Progenitor cell of endocrine pancreas (in vitro differentiated cells): ENCODE measurements around the gene TDG. TPM values are rescaled to one million over a fixed set of nuclear protein-coding genes. Genes with fewer than 3 reads are reported as not detected.

Source experiments
- DNase-seq: peaks from one replicate; pipeline ENCODE4 v3.0.0; 2021; ENCODE audit warnings: low spot score; ENCODE audit not compliant: unreplicated experiment
- H3K27ac Mint-ChIP-seq: 2 replicates; pipeline ENCODE4 v1.8.0; 2021; ENCODE audit warnings: mild to moderate bottlenecking, moderate library complexity, mixed read lengths
- H3K27me3 Mint-ChIP-seq: 2 replicates; pipeline ENCODE4 v1.8.0; 2021; ENCODE audit warnings: mixed read lengths
- H3K36me3 Mint-ChIP-seq: 2 replicates; pipeline ENCODE4 v1.8.0; 2022; ENCODE audit warnings: mixed read lengths; ENCODE audit not compliant: insufficient read depth
- H3K4me1 Mint-ChIP-seq: 2 replicates; pipeline ENCODE4 v1.8.0; 2021; ENCODE audit warnings: low read depth, mixed read lengths
- H3K4me3 Mint-ChIP-seq: 2 replicates; pipeline ENCODE4 v1.8.0; 2021; ENCODE audit warnings: low read depth, mild to moderate bottlenecking, moderate library complexity, mixed read lengths
- H3K9me3 Mint-ChIP-seq: 2 replicates; pipeline ENCODE4 v1.8.0; 2021; ENCODE audit warnings: low read depth, mixed read lengths
- CTCF ChIP-seq: fragments of 200-600 bp; sonication (generic); IDR thresholded peaks from one replicate; pipeline ENCODE4 v1.5.0; 2021; ENCODE audit warnings: antibody characterized with exemption, mild to moderate bottlenecking; ENCODE audit not compliant: unreplicated experiment
- total RNA-seq: library from RNA; stranded (reverse); gene quantifications from 2 replicates; pipeline ENCODE4 v1.2.1, GENCODE V29; 2021

Gene TDG
- total RNA-seq, 1 donor from 2014 or later, result 52.9 TPM

- Mint-ChIP-seq H3K9me3 (no peaks in the 10 kb centered on the region), H3K4me3 (peak overlapping the region; percentile 79), H3K36me3 (peaks cover 10% of the 10 kb centered on the region), H3K4me1 (peaks cover 28% of the 10 kb centered on the region), H3K27me3 (no peaks in the 10 kb centered on the region), H3K27ac (peak overlapping the region; percentile 99)
- peak; percentile 50 for DNase-seq
- no peak for TF ChIP-seq CTCF
Measured at GRCh38 chr12:103929046-103929783, 36.5 kb upstream of the TDG start.

- Mint-ChIP-seq H3K27ac (peak overlapping the region; percentile 99), H3K4me3 (peak overlapping the region; percentile 79), H3K9me3 (no peaks in the 10 kb centered on the region), H3K36me3 (peaks cover 12% of the 10 kb centered on the region), H3K4me1 (peaks cover 30% of the 10 kb centered on the region), H3K27me3 (no peaks in the 10 kb centered on the region)
- no peak for DNase-seq
- no peak for TF ChIP-seq CTCF
Measured at GRCh38 chr12:103929784-103930033, 36.0 kb upstream of the TDG start.

GRCh38 chr12:103930034-103930786, 35.5 kb upstream of the TDG start, which contains the start of gene HSP90B1:
HSP90B1 (plus strand) TSS chr12:103930410; CDS start chr12:103930516, 106 bp downstream.
- Mint-ChIP-seq H3K27me3 (no peaks in the 10 kb centered on the region), H3K4me3 (peak within 1 kb of the TSS; percentile 79), H3K36me3 (peaks cover 16% of the 10 kb centered on the region), H3K4me1 (peaks cover 32% of the 10 kb centered on the region), H3K27ac (peak within 1 kb of the TSS; percentile 99), H3K9me3 (no peaks in the 10 kb centered on the region)
- DNase-seq, result peak; percentile 98
- TF ChIP-seq CTCF, result no peak

GRCh38 chr12:103930787-103931735, 34.6 kb upstream of the TDG start:
- TF ChIP-seq CTCF, result no peak
- Mint-ChIP-seq H3K4me1 (peaks cover 34% of the 10 kb centered on the region), H3K36me3 (peaks cover 23% of the 10 kb centered on the region), H3K9me3 (no peaks in the 10 kb centered on the region), H3K27ac (peak overlapping the region; percentile 99), H3K27me3 (no peaks in the 10 kb centered on the region), H3K4me3 (peak overlapping the region; percentile 79)
- no peak for DNase-seq

GRCh38 chr12:103933237-103933636, 32.4 kb upstream of the TDG start:
- Mint-ChIP-seq H3K36me3 (peaks cover 28% of the 10 kb centered on the region), H3K27me3 (no peaks in the 10 kb centered on the region), H3K4me3 (no peak overlapping the region), H3K27ac (no peak overlapping the region), H3K9me3 (no peaks in the 10 kb centered on the region), H3K4me1 (peaks cover 32% of the 10 kb centered on the region)
- DNase-seq, result no peak
- TF ChIP-seq CTCF, result no peak
